Fibroblast of lung (primary cell): ENCODE results near the gene SLC17A6. TPM values are rescaled to one million over a fixed set of nuclear protein-coding genes. Genes with fewer than 3 reads are reported as not detected.

ENCODE experiments used
- DNase-seq, 2 donors: peaks; one replicate each; pipeline versions ENCODE4 v3.0.0 to v3.0.0-alpha.2; 2010; ENCODE audit warnings: low read depth in 2 of 2
- H2AFZ ChIP-seq: 2 replicates; pipeline ENCODE4 v1.5.1; 2012; ENCODE audit warnings: low read length, control low read depth, inconsistent platforms
- H3K27ac ChIP-seq: 2 replicates; pipeline ENCODE4 v1.5.1; 2011; ENCODE audit warnings: low read length, control low read depth; ENCODE audit not compliant: insufficient read depth
- H3K27me3 ChIP-seq: 2 replicates; pipeline ENCODE4 v1.5.1; 2011; ENCODE audit warnings: mild to moderate bottlenecking, low read length; ENCODE audit not compliant: control insufficient read depth, insufficient read depth
- H3K36me3 ChIP-seq: 2 replicates; pipeline ENCODE4 v1.5.1; 2011; ENCODE audit warnings: low read length; ENCODE audit not compliant: control insufficient read depth, insufficient read depth
- H3K4me1 ChIP-seq: 2 replicates; pipeline ENCODE4 v1.5.1; 2011; ENCODE audit warnings: low read length; ENCODE audit not compliant: control insufficient read depth, insufficient read depth; ENCODE audit errors: extremely low read depth
- H3K4me2 ChIP-seq: 2 replicates; pipeline ENCODE4 v1.5.1; 2011; ENCODE audit warnings: low read length, control low read depth; ENCODE audit not compliant: insufficient read depth; ENCODE audit errors: extremely low read depth
- H3K4me3 ChIP-seq, 4 experiments: fragments of 200-600 bp in 1 of 4; sonication (generic) in 1 of 4; replicated peaks in 1 of 4; 2 replicates each; pipeline ENCODE4 v1.5.1; 2011 to 2016; ENCODE audit warnings: low read length in 4 of 4, low read depth in 3 of 4, mild to moderate bottlenecking in 3 of 4, control low read depth in 2 of 4, inconsistent platforms in 1 of 4, mixed read lengths in 1 of 4; ENCODE audit not compliant: insufficient read depth in 1 of 4; ENCODE audit errors: control extremely low read depth in 1 of 4
- H3K79me2 ChIP-seq: 2 replicates; pipeline ENCODE4 v1.5.1; 2012; ENCODE audit warnings: mild to moderate bottlenecking, low read length, inconsistent platforms; ENCODE audit not compliant: control insufficient read depth, insufficient read depth
- H3K9ac ChIP-seq: 2 replicates; pipeline ENCODE4 v1.5.1; 2011; ENCODE audit warnings: mild to moderate bottlenecking, low read length, control low read depth; ENCODE audit not compliant: insufficient read depth
- H3K9me3 ChIP-seq: 2 replicates; pipeline ENCODE4 v1.5.1; 2012; ENCODE audit warnings: low read depth, low read length; ENCODE audit not compliant: control insufficient read depth, insufficient read depth
- H4K20me1 ChIP-seq: 2 replicates; pipeline ENCODE4 v1.5.1; 2011; ENCODE audit warnings: low read length; ENCODE audit not compliant: control insufficient read depth, insufficient read depth; ENCODE audit errors: extremely low read depth
- CTCF ChIP-seq, 2 donors: IDR thresholded peaks in 1 of 2; conservative IDR thresholded peaks in 1 of 2; 1 replicate in 1 of 2; 2 replicates in 1 of 2; pipeline ENCODE4 v1.5.1; 2011 to 2012; ENCODE audit warnings: low read length in 2 of 2, control low read depth in 1 of 2, inconsistent platforms in 1 of 2, low read depth in 1 of 2, mild to moderate bottlenecking in 1 of 2
- EZH2 ChIP-seq: IDR thresholded peaks from 2 replicates; pipeline ENCODE4 v1.5.1; 2012; ENCODE audit warnings: low read length, control low read depth, mild to moderate bottlenecking; ENCODE audit errors: missing control alignments
- polyA minus RNA-seq: library from RNA; depleted of rRNA, polyadenylated mRNA; stranded (reverse); fragments of >200 nt; gene quantifications from 2 replicates; pipeline ENCODE4 v1.2.3, GENCODE V29; 2011; ENCODE audit warnings: low replicate concordance
- polyA plus RNA-seq, 2 donors: library from polyadenylated mRNA; depleted of rRNA in 1 of 2; stranded (reverse) in 1 of 2; unstranded in 1 of 2; fragments of >200 nt; gene quantifications; 2 replicates each; pipeline ENCODE4 v1.2.1, GENCODE V29; 2011 to 2012; ENCODE audit warnings: missing spikeins in 1 of 2
- total RNA-seq: library from RNA; depleted of rRNA; stranded (reverse); fragments of >200 nt; gene quantifications from 2 replicates; pipeline ENCODE4 v1.2.1, GENCODE V29; 2014

The SLC17A6 gene
- total RNA-seq (not detected in 2 replicates), polyA plus RNA-seq (not detected in 2 replicates), polyA minus RNA-seq (not detected in 2 replicates)
- not detected in 2 replicates for polyA plus RNA-seq (2012)

GRCh38 chr11:22337596-22338485, at the start of gene SLC17A6:
TSS of gene SLC17A6 (plus strand) at chr11:22338381. CDS start at chr11:22338534, 153 bp downstream.
- H3K4me2 ChIP-seq = no peak within 1 kb of the TSS
- no peaks in the 10 kb centered on the region for H3K36me3 ChIP-seq
- H3K27me3 ChIP-seq = peaks cover 31% of the 10 kb centered on the region
- H3K4me3 ChIP-seq = no peak within 1 kb of the TSS
- H3K79me2 ChIP-seq = no peaks in the 10 kb centered on the region
- no peaks in the 10 kb centered on the region for H4K20me1 ChIP-seq
- H3K9me3 ChIP-seq = no peaks in the 10 kb centered on the region
- H2AFZ ChIP-seq = no peak within 1 kb of the TSS
- TF ChIP-seq EZH2 = no peak
- H3K27ac ChIP-seq = no peak within 1 kb of the TSS
- DNase-seq = peak; percentile 27 to 40
- no peak within 1 kb of the TSS for H3K9ac ChIP-seq
- no peaks in the 10 kb centered on the region for H3K4me1 ChIP-seq

GRCh38 chr11:22302368-22302767, 35.8 kb upstream of the SLC17A6 start:
- no peaks in the 10 kb centered on the region for H3K9me3 ChIP-seq
- no peaks in the 10 kb centered on the region for H3K27me3 ChIP-seq
- H3K4me3 ChIP-seq = no peak overlapping the region
- TF ChIP-seq EZH2 = no peak
- TF ChIP-seq CTCF (conservative IDR thresholded peaks at IDR 0.05 in 1 of 2, IDR thresholded peaks at IDR 0.05 in 1 of 2; ENCODE audit: low read depth in 1 of 2, low read length in 2 of 2) = no peak
- no peak overlapping the region for H3K9ac ChIP-seq
- H3K4me2 ChIP-seq = no peak overlapping the region
- no peak for DNase-seq
- no peaks in the 10 kb centered on the region for H3K36me3 ChIP-seq
- no peaks in the 10 kb centered on the region for H4K20me1 ChIP-seq
- no peaks in the 10 kb centered on the region for H3K4me1 ChIP-seq
- no peak overlapping the region for H3K27ac ChIP-seq
- H3K79me2 ChIP-seq = no peaks in the 10 kb centered on the region
- H2AFZ ChIP-seq = no peak overlapping the region

- Histone ChIP-seq H3K9ac (no peak overlapping the region), H3K4me3 (no peak overlapping the region), H3K27me3 (no peaks in the 10 kb centered on the region), H3K36me3 (no peaks in the 10 kb centered on the region), H3K79me2 (no peaks in the 10 kb centered on the region), H3K9me3 (no peaks in the 10 kb centered on the region), H3K4me1 (no peaks in the 10 kb centered on the region), H2AFZ (no peak overlapping the region), H4K20me1 (no peaks in the 10 kb centered on the region), H3K27ac (no peak overlapping the region), H3K4me2 (no peak overlapping the region)
- TF ChIP-seq CTCF (conservative IDR thresholded peaks at IDR 0.05 in 1 of 2, IDR thresholded peaks at IDR 0.05 in 1 of 2; ENCODE audit: low read depth in 1 of 2, low read length in 2 of 2) (peak; percentile 42 to 63), EZH2 (no peak)
- DNase-seq = peak; percentile 21 to 41
Measured at GRCh38 chr11:22304337-22304961, 33.7 kb upstream of the SLC17A6 start.
